Panc1 (cell line): ENCODE measurements around the gene ELOVL4.
A peak's percentile ranks its signal among the peaks of the same experiment; 100 is the strongest.

Source experiments
- CTCF ChIP-seq: fragments of 450-650 bp; IDR thresholded peaks from 2 replicates; pipeline ENCODE4 v1.5.1; 2017; ENCODE audit warnings: mild to moderate bottlenecking
- POLR2AphosphoS5 ChIP-seq: IDR thresholded peaks from 2 replicates; pipeline ENCODE4 v1.6.1; 2012; ENCODE audit warnings: mild to moderate bottlenecking, low read depth, low read length, moderate library complexity
- SIN3A ChIP-seq: IDR thresholded peaks from 2 replicates; pipeline ENCODE4 v1.6.1; 2012; ENCODE audit warnings: low read depth, mild to moderate bottlenecking, low read length, moderate library complexity, borderline replicate concordance; ENCODE audit not compliant: insufficient read depth

- TF ChIP-seq SIN3A = no peak
- TF ChIP-seq POLR2AphosphoS5 = no peak
- peak; percentile 81 for TF ChIP-seq CTCF
Measured at GRCh38 chr6:79868098-79868722, 79.1 kb downstream of the ELOVL4 start.
